Naive thymus-derived CD8-positive, alpha-beta T cell (primary cell): ENCODE data around the gene TRDN. TPM values are rescaled to one million over a fixed set of nuclear protein-coding genes. Genes with fewer than 3 reads are reported as not detected.

ENCODE experiments used
- ATAC-seq, 2 donors: fragments of 150-1000 bp; cut with Tn5 transposase in 1 of 2; sonication (Bioruptor Pico), chemical (Tn5 transposase) in 1 of 2; 1 replicate in 1 of 2; 2 replicates in 1 of 2; pipeline ENCODE4 v1.10.0; 2021; ENCODE audit warnings: mild to moderate bottlenecking in 2 of 2, moderate library complexity in 2 of 2
- POLR2A ChIA-PET: fragments of 350-600 bp; sonication (Branson Sonifier 250); formaldehyde crosslinking; loops from one replicate; lab custom pipeline; 2021; ENCODE audit warnings: antibody characterized with exemption; lab: Charles Lee
- DNase-seq, 10 donors: peaks; one replicate each; pipeline versions ENCODE4 v3.0.0 to v3.0.0-alpha.2; 2020 to 2022
- H3K27ac Mint-ChIP-seq, 10 donors: one replicate each; pipeline ENCODE4 v1.8.0; 2020 to 2022; ENCODE audit warnings: mild to moderate bottlenecking in 10 of 10, mixed read lengths in 10 of 10, moderate library complexity in 4 of 10, inconsistent platforms in 1 of 10
- H3K27me3 Mint-ChIP-seq, 5 donors: one replicate each; pipeline ENCODE4 v1.8.0; 2021 to 2022; ENCODE audit warnings: mixed read lengths in 5 of 5
- H3K36me3 Mint-ChIP-seq, 3 donors: one replicate each; pipeline ENCODE4 v1.8.0; 2020 to 2022; ENCODE audit warnings: mixed read lengths in 3 of 3, mild to moderate bottlenecking in 2 of 3, inconsistent platforms in 1 of 3
- H3K4me1 Mint-ChIP-seq, 4 donors: one replicate each; pipeline ENCODE4 v1.8.0; 2021 to 2022; ENCODE audit warnings: mixed read lengths in 4 of 4
- H3K4me3 Mint-ChIP-seq, 10 donors: one replicate each; pipeline ENCODE4 v1.8.0; 2020 to 2022; ENCODE audit warnings: mild to moderate bottlenecking in 10 of 10, mixed read lengths in 10 of 10, moderate library complexity in 6 of 10, inconsistent platforms in 1 of 10
- H3K9me3 Mint-ChIP-seq, 9 donors: one replicate each; pipeline ENCODE4 v1.8.0; 2020 to 2022; ENCODE audit warnings: mixed read lengths in 9 of 9, mild to moderate bottlenecking in 3 of 9, inconsistent platforms in 1 of 9, moderate library complexity in 1 of 9
- polyA plus RNA-seq, 3 donors: library from polyadenylated mRNA; unstranded; fragments of 300-500 nt; fragmentation: Illumina TruSeq; gene quantifications; one replicate each; pipeline ENCODE4 v1.2.3, GENCODE V29; 2021
- total RNA-seq, 8 experiments: library from RNA in 2 of 8; stranded (reverse) in 2 of 8; gene quantifications; one replicate each; pipeline ENCODE4 v1.2.3 and lab custom pipeline; 2021 to 2026

Gene TRDN
- total and polyA plus RNA-seq, 5 experiments from 2014 or later = not detected

DNA sequence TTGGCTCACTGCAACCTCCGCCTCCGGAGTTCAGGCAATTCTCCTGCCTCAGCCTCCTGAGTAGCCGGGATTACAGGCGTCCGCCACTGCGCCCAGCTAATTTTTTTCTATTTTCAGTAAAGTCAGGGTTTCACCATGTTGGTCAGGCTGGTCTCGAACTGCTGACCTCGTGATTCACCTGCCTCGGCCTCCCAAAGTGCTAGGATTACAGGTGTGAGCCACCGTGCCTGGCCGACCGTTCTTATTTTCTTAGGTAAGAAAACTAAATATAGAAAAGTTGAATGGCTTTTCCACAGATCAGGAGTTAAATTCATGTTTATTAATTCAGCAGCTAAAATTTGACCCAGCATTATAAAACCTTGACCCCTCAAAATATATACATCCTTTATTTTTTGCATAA lies 238.7 kb downstream of the TRDN start:
- no peaks in the 10 kb centered on the region for H3K4me1 Mint-ChIP-seq
- no peak overlapping the region for H3K27ac Mint-ChIP-seq
- no peaks in the 10 kb centered on the region for H3K27me3 Mint-ChIP-seq
- ATAC-seq (no peak), DNase-seq (no peak)
- no peak overlapping the region for H3K4me3 Mint-ChIP-seq
- POLR2A ChIA-PET = no interaction called here
- peaks cover 0 to 2% (median 0%) of the 10 kb centered on the region in 9 donors for H3K9me3 Mint-ChIP-seq
- H3K36me3 Mint-ChIP-seq = no peaks in the 10 kb centered on the region

DNA sequence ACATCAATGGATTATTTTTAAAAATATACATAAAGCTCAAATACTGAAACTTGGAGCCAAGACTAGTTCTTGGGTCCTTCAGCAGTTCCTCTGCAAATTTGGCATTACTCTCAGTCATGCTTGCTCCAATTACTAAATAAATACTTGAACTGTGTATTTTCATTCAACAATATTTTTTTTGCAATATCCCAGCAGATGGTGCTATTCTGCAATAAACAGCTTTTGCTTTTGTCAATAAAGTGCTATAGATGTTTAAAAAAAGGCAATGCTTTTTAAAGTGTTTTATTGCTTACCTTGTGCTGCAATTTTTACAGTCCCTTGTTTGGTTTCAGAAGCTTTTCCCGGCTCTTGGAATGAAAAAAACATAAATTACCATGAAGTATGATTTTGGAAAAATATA lies 243.4 kb downstream of the TRDN start:
- POLR2A ChIA-PET = no interaction called here
- no peaks in the 10 kb centered on the region for H3K4me1 Mint-ChIP-seq
- H3K27me3 Mint-ChIP-seq = peaks cover 0 to 1% (median 0%) of the 10 kb centered on the region in 5 donors
- peaks cover 0 to 3% (median 0%) of the 10 kb centered on the region in 9 donors for H3K9me3 Mint-ChIP-seq
- no peak overlapping the region for H3K4me3 Mint-ChIP-seq
- no peak overlapping the region for H3K27ac Mint-ChIP-seq
- no peak for DNase-seq
- ATAC-seq = no peak
- no peaks in the 10 kb centered on the region for H3K36me3 Mint-ChIP-seq

DNA sequence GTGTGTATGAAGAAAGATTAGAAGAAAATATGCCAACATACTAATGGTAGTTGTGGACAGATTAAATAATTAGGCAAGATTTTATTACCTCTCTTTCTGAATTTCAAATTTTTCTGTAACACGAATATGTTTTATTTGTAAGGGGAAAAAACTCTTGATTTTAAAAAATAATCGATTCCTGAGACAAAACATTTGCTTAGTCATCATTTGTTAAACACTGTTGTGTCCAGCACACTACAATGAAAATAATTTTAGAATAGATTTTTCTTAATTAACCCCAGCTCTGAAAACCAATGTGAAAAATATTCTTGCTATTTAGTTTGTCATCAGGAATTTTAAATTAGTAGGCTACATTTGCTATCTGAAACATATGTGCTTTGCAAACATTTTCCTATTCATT lies 253.0 kb downstream of the TRDN start:
- Mint-ChIP-seq H3K4me3 (no peak overlapping the region), H3K36me3 (no peaks in the 10 kb centered on the region), H3K27me3 (no peaks in the 10 kb centered on the region), H3K4me1 (no peaks in the 10 kb centered on the region), H3K9me3 (peaks cover 0 to 2% (median 0%) of the 10 kb centered on the region in 9 donors), H3K27ac (no peak overlapping the region)
- DNase-seq = no peak
- POLR2A ChIA-PET = no interaction called here
- ATAC-seq = no peak

DNA sequence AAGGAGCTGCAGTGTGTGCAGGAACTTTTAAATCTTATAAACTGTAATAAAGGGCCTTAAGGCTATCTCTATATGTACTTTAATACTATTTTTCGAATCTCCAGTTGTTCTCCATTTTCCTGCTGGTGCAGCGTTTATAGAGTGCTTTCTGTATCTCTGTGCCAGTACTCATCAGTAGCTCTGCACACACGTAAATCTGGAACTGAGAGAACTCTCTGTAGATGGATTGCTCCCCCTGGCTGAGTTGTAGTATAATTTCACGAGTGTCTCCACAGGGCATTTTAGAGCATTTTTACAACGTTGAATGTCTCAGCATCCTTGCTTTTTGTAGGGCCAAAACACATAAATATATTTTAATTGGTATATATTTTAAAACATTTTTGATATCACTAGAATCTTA lies 256.5 kb downstream of the TRDN start:
- H3K4me1 Mint-ChIP-seq = no peaks in the 10 kb centered on the region
- H3K9me3 Mint-ChIP-seq = peaks cover 0 to 2% (median 0%) of the 10 kb centered on the region in 9 donors
- no peaks in the 10 kb centered on the region for H3K36me3 Mint-ChIP-seq
- H3K27me3 Mint-ChIP-seq = no peaks in the 10 kb centered on the region
- POLR2A ChIA-PET = no interaction called here
- DNase-seq (no peak), ATAC-seq (no peak)
- H3K27ac Mint-ChIP-seq = no peak overlapping the region
- H3K4me3 Mint-ChIP-seq = no peak overlapping the region

DNA sequence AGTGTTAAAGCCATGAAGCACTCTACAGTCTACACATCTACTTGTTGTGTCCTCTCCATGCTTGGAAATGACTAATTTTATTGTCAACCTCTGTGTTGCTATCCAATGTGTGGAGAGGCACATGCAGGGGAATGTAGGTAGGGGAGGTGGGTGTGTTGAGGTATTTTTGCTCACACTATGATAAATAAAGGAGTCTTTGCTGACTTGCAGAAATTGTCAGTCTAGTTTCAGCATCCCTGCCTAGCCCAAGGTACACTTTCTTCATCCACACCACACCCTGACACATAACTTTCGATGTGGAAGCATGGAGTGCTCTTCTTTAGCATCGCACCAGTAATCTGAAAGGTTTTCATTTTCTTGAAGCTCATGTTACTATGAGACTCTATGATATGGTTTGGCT lies 264.0 kb downstream of the TRDN start:
- Mint-ChIP-seq H3K27ac (no peak overlapping the region), H3K36me3 (no peaks in the 10 kb centered on the region), H3K4me1 (no peaks in the 10 kb centered on the region), H3K9me3 (peaks cover 0 to 6% (median 0%) of the 10 kb centered on the region in 9 donors), H3K4me3 (no peak overlapping the region), H3K27me3 (no peaks in the 10 kb centered on the region)
- DNase-seq (no peak), ATAC-seq (no peak)
- POLR2A ChIA-PET = no interaction called here

DNA sequence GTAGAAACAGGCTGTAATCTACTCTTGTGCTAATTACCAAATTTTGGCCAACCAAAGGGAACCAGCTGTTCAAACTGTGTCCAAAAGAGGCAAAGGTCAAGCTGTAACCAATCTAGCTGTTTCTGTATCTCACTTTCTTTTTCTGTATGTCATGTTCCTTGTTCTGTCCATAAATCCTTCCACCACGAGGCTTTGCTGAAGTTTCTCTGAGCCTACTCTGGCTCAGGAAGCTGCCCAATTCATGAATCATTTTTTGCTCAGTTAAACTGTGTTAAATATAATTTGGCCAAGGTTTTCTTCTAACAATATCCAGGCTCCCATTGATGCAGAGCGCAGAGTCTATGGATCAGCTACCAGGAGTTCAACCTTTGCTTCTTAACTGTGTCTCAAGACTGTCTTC lies 272.8 kb downstream of the TRDN start:
- peaks cover 0 to 16% (median 2%) of the 10 kb centered on the region in 9 donors for H3K9me3 Mint-ChIP-seq
- H3K4me1 Mint-ChIP-seq = no peaks in the 10 kb centered on the region
- POLR2A ChIA-PET = no interaction called here
- ATAC-seq (no peak), DNase-seq (no peak)
- H3K27ac Mint-ChIP-seq = no peak overlapping the region
- no peaks in the 10 kb centered on the region for H3K36me3 Mint-ChIP-seq
- no peaks in the 10 kb centered on the region for H3K27me3 Mint-ChIP-seq
- H3K4me3 Mint-ChIP-seq = no peak overlapping the region

DNA sequence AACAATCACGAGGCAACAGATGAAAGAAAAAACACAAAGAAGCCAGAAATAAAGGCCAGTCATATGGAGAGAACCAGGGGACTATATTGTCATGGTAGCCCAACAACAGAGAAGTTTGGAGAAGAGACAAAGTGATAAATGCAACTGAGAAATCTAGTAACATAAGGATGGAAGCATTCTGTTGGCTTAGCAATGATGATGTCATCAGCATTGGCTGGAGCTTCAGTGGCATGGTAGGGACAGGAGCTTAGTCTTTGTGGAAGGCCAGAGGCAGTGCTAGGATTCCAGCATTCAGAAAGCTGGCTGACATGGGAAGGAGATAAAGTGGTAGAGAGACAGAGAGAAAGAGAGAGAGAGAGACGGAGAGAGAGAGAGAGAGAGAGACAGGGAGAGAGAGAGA lies 276.4 kb downstream of the TRDN start:
- Mint-ChIP-seq H3K4me1 (no peaks in the 10 kb centered on the region), H3K9me3 (peaks cover 0 to 17% (median 3%) of the 10 kb centered on the region in 9 donors), H3K27me3 (no peaks in the 10 kb centered on the region), H3K4me3 (no peak overlapping the region), H3K27ac (no peak overlapping the region), H3K36me3 (no peaks in the 10 kb centered on the region)
- ATAC-seq = no peak
- POLR2A ChIA-PET = no interaction called here
- no peak for DNase-seq

DNA sequence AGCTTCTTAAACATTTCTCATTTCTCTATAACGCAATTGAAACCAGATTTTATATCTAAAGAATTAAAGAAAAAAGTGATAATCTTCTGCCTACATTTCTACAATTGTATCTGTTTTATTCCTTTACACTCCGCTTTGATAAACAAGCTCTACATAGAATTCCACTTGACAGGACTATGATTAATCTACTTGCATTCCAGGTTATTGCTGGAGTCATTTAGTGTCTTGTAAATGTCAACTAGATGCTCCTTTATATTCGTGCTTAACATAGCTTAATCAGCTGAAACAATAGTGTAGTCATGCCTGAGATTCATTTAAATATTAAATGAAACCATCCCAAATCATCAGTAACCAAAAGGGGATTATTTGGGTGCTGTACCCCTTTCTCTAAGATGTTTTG lies 284.0 kb downstream of the TRDN start:
- Mint-ChIP-seq H3K4me1 (no peaks in the 10 kb centered on the region), H3K9me3 (peaks cover 0 to 6% (median 0%) of the 10 kb centered on the region in 9 donors), H3K36me3 (no peaks in the 10 kb centered on the region), H3K27ac (no peak overlapping the region), H3K4me3 (no peak overlapping the region), H3K27me3 (no peaks in the 10 kb centered on the region)
- no peak for DNase-seq
- ATAC-seq = no peak
- POLR2A ChIA-PET = no interaction called here

DNA sequence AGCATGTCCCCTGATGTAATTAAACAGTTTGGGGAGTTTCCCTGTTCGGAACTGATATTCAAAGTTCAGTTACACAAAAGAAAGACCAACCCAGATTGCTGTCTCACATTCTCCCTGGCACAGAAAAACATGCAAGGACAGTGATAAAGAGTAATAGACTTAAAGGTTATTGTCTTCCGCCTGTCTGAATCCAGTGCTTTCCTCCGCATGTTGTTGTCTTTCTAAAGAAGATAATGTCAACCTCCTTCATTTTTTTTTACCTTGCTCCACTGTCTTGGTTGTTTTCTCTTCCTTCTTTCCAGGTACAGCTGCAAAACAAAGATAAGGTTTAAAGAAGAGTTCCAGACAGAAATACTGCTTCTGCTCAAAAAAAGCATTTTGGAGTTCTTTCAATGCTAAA lies 284.5 kb downstream of the TRDN start:
- POLR2A ChIA-PET = no interaction called here
- no peaks in the 10 kb centered on the region for H3K4me1 Mint-ChIP-seq
- no peak for ATAC-seq

DNA sequence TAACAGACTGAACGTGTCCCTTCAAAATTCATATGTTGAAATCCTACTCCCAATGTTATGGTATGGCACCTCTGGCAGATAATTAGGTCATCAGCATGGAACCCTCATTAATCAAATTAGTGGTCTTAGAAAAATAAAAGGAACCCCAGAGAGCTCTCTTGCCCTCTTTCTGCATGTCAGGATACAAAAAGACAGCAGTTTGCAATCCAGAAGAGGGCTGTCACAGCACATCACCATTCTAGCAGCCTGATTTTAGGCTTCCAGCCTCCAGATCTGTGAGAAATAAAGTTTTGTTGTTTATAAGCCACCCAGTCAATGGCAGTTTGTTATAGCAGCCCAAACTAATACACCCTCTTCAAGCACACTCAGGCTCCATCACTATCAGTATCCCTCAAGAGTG lies 292.9 kb downstream of the TRDN start:
- Mint-ChIP-seq H3K27me3 (no peaks in the 10 kb centered on the region), H3K27ac (no peak overlapping the region), H3K4me1 (no peaks in the 10 kb centered on the region), H3K4me3 (no peak overlapping the region), H3K36me3 (no peaks in the 10 kb centered on the region), H3K9me3 (peaks cover 0 to 1% (median 0%) of the 10 kb centered on the region in 9 donors)
- ATAC-seq = no peak
- DNase-seq = no peak
- POLR2A ChIA-PET = no interaction called here

More for the DNA sequence above, 284.5 kb downstream of the TRDN start:
- Mint-ChIP-seq H3K9me3 (peaks cover 0 to 6% (median 0%) of the 10 kb centered on the region in 9 donors), H3K4me3 (no peak overlapping the region), H3K36me3 (no peaks in the 10 kb centered on the region), H3K27ac (no peak overlapping the region), H3K27me3 (no peaks in the 10 kb centered on the region)
- no peak for DNase-seq

DNA sequence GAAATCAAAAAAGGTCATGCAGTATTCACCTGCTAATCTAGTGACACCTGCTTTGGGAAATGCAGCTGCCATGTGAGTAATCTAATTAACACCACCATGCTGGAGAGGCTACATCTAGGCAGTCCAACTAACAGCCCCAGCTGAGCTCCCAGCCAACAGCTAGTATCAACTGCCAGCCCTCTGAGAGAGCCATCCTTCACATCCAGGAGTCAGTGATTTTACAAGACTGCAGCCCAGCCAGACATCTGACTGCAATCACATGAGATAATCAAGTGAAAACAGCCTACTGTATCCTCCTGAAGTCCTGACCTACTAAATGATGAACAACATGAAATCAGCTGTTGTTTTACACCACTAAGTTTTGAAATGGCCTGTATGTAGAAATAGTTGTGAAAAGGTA lies 298.4 kb downstream of the TRDN start:
- peaks cover 0 to 1% (median 0%) of the 10 kb centered on the region in 9 donors for H3K9me3 Mint-ChIP-seq
- H3K27me3 Mint-ChIP-seq = no peaks in the 10 kb centered on the region
- no peak for DNase-seq
- no peaks in the 10 kb centered on the region for H3K4me1 Mint-ChIP-seq
- no peak overlapping the region for H3K4me3 Mint-ChIP-seq
- POLR2A ChIA-PET = no interaction called here
- H3K27ac Mint-ChIP-seq = no peak overlapping the region
- H3K36me3 Mint-ChIP-seq = no peaks in the 10 kb centered on the region
- ATAC-seq = no peak

DNA sequence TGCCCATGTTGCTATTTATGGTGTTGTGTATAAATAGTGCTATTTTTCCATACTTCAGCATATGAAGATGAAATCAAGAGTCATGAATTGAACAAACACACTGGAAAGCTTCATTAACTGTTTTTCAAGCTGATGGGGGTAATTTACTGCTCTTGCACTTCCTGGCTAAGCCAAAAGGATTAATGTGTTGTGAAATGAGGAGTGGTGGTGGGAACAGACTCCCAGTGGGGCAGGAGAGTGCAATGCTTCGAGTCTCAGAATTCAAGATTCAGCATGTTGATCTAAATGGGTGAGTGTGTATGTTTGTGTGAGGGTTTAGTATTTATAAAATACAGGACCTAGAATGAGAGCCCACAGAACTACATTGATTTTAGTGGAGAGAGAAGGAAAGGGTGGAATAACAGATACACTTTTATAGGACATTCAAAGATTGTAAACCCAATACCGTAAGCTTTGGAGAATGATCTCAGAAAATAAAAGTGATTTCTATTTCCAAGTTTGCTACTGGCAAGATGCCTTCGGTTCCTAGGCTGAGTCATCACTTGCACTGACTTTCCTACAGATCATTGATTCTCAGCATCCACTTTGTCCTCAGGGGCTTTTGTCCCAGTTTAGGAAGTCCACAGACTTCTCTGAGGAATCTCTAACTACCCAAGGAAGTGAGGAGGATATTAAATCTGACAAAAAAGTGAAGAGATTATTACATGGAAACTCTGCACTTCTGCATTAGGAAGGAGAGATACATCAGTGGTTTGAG lies 303.6 kb downstream of the TRDN start:
- H3K36me3 Mint-ChIP-seq = no peaks in the 10 kb centered on the region
- DNase-seq = no peak
- peaks cover 0 to 3% (median 0%) of the 10 kb centered on the region in 9 donors for H3K9me3 Mint-ChIP-seq

DNA sequence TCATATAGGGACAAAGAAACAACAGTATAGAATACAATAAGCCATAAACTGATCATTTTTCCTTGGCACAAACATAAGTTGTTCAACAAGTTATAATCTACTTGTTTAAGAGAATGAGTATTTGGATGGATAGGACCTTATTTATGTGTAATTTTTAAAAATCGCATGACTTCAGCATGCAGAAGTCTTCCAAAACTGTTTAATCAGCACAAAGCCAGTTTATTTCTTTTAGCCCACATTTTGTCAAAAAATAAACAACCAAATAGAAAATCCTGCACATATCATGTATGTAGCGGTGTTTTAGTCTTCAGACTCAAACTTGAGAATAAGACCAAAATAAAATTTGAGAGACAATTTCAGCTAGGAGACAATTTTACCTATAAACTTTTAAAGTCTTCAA lies 304.7 kb downstream of the TRDN start:
- POLR2A ChIA-PET = no interaction called here

More for the DNA sequence above, 303.6 kb downstream of the TRDN start:
- Mint-ChIP-seq H3K27me3 (no peaks in the 10 kb centered on the region), H3K4me1 (no peaks in the 10 kb centered on the region), H3K4me3 (no peak overlapping the region), H3K27ac (no peak overlapping the region)
- no peak for ATAC-seq
- POLR2A ChIA-PET = no interaction called here

DNA sequence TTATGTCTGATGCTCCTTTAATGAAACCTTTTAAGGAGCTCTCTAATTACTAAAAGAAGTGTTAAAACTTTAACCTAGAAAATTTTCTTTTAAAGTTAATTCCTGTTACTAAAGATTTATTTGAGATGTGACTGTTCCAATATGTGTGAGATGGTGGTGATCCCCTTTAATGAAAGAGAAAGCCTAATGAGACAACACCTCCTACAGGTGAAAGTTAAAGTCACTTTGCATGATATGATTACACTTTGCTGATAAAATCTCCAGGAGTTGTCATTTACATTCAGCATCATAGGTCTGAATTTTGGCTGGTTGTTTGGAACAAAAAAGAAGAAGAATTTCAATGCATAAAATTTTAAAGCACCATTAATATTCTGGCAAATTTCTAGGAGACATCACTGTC lies 307.4 kb downstream of the TRDN start:
- no peaks in the 10 kb centered on the region for H3K27me3 Mint-ChIP-seq
- no peak overlapping the region for H3K4me3 Mint-ChIP-seq
- H3K9me3 Mint-ChIP-seq = peaks cover 0 to 3% (median 0%) of the 10 kb centered on the region in 9 donors
- no peak for DNase-seq
- POLR2A ChIA-PET = no interaction called here
- no peak overlapping the region for H3K27ac Mint-ChIP-seq
- no peaks in the 10 kb centered on the region for H3K4me1 Mint-ChIP-seq
- no peak for ATAC-seq
- no peaks in the 10 kb centered on the region for H3K36me3 Mint-ChIP-seq

More for the DNA sequence above, 304.7 kb downstream of the TRDN start:
- H3K4me1 Mint-ChIP-seq = no peaks in the 10 kb centered on the region
- DNase-seq = no peak
- no peaks in the 10 kb centered on the region for H3K36me3 Mint-ChIP-seq
- no peaks in the 10 kb centered on the region for H3K27me3 Mint-ChIP-seq
- no peak for ATAC-seq
- H3K4me3 Mint-ChIP-seq = no peak overlapping the region
- peaks cover 0 to 3% (median 0%) of the 10 kb centered on the region in 9 donors for H3K9me3 Mint-ChIP-seq
- no peak overlapping the region for H3K27ac Mint-ChIP-seq
